ENCODE results near the gene COMT. TPM values are rescaled to one million over a fixed set of nuclear protein-coding genes. Genes with fewer than 3 reads are reported as not detected.

The COMT gene
- total and polyA plus RNA-seq, 2 experiments from 2014 or later: 29.6 to 29.8 TPM

DNA sequence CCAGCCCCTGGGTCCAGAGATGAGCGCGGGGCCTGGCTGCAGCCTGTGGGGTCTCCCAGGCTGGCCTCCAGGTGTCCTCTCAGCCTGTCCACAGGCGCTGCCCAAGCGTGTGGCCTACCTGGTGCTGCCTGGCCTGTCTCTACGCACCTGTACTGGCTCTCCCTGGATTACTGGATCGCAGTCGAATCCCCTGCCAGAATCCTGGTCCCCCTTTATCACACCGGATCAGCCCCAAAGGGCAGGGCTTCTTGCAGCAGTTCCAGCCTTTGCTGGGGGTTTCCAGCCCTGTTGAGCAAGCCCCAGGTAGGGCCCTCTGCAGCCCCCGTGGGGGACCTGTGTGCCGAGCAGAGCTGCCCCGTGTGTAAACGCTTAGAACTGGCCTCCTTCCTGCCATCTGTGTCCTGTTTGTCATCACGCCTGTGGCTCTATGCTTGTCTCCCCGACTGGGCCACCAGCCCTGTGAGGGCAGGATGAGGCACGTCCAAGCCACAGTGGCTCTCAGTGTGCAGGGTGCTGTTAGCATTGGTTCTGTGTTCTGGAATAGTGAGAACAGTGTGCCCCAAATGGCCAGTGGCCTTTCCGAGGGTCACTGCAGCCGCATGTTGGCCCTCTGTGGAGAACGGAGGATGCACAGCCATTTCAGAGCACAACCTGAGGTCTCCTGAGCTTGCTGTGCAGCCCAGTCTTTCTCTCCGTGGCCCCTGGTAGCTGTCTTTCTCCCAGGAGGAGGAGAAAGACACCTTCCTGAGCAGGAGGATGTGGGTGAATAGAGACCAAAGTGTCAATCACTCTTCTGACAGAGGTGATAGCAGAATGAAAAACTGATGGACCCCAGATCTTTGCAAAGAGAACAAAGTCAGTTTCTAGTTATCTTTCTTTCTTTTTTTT, 13.9 kb downstream of the COMT start (continued):
- TF ChIP-seq, protein P1, sequence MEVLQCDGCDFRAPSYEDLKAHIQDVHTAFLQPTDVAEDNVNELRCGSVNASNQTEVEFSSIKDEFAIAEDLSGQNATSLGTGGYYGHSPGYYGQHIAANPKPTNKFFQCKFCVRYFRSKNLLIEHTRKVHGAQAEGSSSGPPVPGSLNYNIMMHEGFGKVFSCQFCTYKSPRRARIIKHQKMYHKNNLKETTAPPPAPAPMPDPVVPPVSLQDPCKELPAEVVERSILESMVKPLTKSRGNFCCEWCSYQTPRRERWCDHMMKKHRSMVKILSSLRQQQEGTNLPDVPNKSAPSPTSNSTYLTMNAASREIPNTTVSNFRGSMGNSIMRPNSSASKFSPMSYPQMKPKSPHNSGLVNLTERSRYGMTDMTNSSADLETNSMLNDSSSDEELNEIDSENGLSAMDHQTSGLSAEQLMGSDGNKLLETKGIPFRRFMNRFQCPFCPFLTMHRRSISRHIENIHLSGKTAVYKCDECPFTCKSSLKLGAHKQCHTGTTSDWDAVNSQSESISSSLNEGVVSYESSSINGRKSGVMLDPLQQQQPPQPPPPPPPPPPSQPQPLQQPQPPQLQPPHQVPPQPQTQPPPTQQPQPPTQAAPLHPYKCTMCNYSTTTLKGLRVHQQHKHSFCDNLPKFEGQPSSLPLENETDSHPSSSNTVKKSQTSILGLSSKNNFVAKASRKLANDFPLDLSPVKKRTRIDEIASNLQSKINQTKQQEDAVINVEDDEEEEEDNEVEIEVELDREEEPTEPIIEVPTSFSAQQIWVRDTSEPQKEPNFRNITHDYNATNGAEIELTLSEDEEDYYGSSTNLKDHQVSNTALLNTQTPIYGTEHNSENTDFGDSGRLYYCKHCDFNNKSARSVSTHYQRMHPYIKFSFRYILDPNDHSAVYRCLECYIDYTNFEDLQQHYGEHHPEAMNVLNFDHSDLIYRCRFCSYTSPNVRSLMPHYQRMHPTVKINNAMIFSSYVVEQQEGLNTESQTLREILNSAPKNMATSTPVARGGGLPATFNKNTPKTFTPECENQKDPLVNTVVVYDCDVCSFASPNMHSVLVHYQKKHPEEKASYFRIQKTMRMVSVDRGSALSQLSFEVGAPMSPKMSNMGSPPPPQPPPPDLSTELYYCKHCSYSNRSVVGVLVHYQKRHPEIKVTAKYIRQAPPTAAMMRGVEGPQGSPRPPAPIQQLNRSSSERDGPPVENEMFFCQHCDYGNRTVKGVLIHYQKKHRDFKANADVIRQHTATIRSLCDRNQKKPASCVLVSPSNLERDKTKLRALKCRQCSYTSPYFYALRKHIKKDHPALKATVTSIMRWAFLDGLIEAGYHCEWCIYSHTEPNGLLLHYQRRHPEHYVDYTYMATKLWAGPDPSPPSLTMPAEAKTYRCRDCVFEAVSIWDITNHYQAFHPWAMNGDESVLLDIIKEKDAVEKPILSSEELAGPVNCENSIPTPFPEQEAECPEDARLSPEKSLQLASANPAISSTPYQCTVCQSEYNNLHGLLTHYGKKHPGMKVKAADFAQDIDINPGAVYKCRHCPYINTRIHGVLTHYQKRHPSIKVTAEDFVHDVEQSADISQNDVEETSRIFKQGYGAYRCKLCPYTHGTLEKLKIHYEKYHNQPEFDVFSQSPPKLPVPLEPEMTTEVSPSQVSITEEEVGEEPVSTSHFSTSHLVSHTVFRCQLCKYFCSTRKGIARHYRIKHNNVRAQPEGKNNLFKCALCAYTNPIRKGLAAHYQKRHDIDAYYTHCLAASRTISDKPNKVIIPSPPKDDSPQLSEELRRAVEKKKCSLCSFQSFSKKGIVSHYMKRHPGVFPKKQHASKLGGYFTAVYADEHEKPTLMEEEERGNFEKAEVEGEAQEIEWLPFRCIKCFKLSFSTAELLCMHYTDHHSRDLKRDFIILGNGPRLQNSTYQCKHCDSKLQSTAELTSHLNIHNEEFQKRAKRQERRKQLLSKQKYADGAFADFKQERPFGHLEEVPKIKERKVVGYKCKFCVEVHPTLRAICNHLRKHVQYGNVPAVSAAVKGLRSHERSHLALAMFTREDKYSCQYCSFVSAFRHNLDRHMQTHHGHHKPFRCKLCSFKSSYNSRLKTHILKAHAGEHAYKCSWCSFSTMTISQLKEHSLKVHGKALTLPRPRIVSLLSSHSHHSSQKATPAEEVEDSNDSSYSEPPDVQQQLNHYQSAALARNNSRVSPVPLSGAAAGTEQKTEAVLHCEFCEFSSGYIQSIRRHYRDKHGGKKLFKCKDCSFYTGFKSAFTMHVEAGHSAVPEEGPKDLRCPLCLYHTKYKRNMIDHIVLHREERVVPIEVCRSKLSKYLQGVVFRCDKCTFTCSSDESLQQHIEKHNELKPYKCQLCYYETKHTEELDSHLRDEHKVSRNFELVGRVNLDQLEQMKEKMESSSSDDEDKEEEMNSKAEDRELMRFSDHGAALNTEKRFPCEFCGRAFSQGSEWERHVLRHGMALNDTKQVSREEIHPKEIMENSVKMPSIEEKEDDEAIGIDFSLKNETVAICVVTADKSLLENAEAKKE (CRISPR knock-in tag; IDR thresholded peaks at IDR 0.05): no peak
- TF ChIP-seq ZNF331 (CRISPR knock-in tag; IDR thresholded peaks at IDR 0.05; ENCODE audit: low read depth): no peak
- TF ChIP-seq EZH2 (IDR thresholded peaks at IDR 0.05; ENCODE audit: low read depth, unreplicated experiment): no peak
- TF ChIP-seq, protein P2, sequence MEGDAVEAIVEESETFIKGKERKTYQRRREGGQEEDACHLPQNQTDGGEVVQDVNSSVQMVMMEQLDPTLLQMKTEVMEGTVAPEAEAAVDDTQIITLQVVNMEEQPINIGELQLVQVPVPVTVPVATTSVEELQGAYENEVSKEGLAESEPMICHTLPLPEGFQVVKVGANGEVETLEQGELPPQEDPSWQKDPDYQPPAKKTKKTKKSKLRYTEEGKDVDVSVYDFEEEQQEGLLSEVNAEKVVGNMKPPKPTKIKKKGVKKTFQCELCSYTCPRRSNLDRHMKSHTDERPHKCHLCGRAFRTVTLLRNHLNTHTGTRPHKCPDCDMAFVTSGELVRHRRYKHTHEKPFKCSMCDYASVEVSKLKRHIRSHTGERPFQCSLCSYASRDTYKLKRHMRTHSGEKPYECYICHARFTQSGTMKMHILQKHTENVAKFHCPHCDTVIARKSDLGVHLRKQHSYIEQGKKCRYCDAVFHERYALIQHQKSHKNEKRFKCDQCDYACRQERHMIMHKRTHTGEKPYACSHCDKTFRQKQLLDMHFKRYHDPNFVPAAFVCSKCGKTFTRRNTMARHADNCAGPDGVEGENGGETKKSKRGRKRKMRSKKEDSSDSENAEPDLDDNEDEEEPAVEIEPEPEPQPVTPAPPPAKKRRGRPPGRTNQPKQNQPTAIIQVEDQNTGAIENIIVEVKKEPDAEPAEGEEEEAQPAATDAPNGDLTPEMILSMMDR (conservative IDR thresholded peaks at IDR 0.05; ENCODE audit: low read depth in 2 of 2): no peak
- TF ChIP-seq, protein P3, sequence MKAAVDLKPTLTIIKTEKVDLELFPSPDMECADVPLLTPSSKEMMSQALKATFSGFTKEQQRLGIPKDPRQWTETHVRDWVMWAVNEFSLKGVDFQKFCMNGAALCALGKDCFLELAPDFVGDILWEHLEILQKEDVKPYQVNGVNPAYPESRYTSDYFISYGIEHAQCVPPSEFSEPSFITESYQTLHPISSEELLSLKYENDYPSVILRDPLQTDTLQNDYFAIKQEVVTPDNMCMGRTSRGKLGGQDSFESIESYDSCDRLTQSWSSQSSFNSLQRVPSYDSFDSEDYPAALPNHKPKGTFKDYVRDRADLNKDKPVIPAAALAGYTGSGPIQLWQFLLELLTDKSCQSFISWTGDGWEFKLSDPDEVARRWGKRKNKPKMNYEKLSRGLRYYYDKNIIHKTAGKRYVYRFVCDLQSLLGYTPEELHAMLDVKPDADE (IDR thresholded peaks at IDR 0.05): no peak

Measured in GM23338 (cell line).